ES-I3 (cell line): ENCODE measurements around the gene ADCYAP1R1.

Experiments used
- H3K36me3 ChIP-seq: 2 replicates; pipeline ENCODE4 v1.6.1; 2013; ENCODE audit warnings: mild to moderate bottlenecking, low read length, control low read depth, moderate library complexity; ENCODE audit not compliant: insufficient read depth
- H3K4me1 ChIP-seq: 2 replicates; pipeline ENCODE4 v1.6.1; 2013; ENCODE audit warnings: mild to moderate bottlenecking, control low read depth, low read length; ENCODE audit not compliant: insufficient read depth
- H3K9ac ChIP-seq: 2 replicates; pipeline ENCODE4 v1.6.1; 2013; ENCODE audit warnings: low read depth, mild to moderate bottlenecking, low read length, moderate library complexity
- H3K9me3 ChIP-seq: 2 replicates; pipeline ENCODE4 v1.6.1; 2013; ENCODE audit warnings: mild to moderate bottlenecking, low read length, moderate library complexity; ENCODE audit not compliant: control insufficient read depth, insufficient read depth

Gene ADCYAP1R1

DNA sequence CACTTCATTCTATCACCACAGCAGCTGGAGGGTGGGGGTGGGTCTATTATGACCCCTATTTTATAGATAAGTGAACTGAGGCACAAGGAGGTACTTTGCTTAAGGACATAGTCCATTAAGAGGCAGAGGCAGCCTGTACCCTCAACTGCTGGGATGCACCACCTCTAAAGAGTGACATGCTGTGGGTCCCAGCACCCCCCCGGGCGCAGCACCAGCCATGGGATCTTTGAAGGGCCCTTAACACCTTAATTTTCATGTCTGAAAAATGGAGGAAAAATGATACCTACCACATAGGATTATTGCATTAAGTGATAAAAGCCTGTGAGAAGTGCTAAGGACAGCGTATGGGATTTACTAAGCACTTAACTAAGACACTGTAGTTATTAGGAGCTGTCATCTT lies 15.4 kb downstream of the ADCYAP1R1 start:
- Histone ChIP-seq H3K9ac (no peak overlapping the region), H3K36me3 (no peaks in the 10 kb centered on the region), H3K9me3 (no peaks in the 10 kb centered on the region)

DNA sequence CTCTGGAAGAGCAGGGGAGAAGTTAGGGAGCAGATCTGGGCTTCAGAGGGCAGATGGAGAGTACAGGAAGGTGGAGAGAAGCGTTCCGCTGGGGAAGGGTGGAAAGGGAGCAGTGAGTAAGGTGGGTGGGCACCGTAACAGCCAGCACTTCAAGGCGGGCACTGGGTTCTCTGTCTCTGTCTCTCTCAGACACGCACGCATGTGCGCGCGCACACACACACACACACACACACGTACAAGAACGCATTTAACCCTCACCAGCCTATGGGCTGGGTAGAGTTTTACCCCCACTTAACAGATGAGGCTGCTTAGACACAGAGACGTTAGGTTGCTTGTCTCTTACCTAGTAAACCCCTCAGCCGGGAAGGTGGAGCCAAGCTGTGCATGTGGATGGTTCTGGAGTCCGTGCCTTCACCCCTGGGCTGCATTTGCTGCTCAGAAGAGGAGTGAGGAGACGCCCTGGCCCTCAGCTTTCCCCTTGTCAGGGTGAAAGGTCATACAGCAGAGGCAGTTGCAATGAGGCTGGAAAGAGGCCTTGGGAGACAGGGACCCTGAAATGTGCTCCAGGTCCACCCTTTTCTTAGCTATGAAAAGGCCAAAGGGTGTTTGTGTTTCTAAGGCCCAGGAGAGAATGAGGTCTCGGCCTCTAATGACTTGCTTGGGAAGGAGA lies 16.0 kb downstream of the ADCYAP1R1 start:
- no peaks in the 10 kb centered on the region for H3K9me3 ChIP-seq
- H3K4me1 ChIP-seq = no peaks in the 10 kb centered on the region
- H3K9ac ChIP-seq = no peak overlapping the region
- no peaks in the 10 kb centered on the region for H3K36me3 ChIP-seq

More for the DNA sequence above, 15.4 kb downstream of the ADCYAP1R1 start:
- H3K4me1 ChIP-seq = no peaks in the 10 kb centered on the region

DNA sequence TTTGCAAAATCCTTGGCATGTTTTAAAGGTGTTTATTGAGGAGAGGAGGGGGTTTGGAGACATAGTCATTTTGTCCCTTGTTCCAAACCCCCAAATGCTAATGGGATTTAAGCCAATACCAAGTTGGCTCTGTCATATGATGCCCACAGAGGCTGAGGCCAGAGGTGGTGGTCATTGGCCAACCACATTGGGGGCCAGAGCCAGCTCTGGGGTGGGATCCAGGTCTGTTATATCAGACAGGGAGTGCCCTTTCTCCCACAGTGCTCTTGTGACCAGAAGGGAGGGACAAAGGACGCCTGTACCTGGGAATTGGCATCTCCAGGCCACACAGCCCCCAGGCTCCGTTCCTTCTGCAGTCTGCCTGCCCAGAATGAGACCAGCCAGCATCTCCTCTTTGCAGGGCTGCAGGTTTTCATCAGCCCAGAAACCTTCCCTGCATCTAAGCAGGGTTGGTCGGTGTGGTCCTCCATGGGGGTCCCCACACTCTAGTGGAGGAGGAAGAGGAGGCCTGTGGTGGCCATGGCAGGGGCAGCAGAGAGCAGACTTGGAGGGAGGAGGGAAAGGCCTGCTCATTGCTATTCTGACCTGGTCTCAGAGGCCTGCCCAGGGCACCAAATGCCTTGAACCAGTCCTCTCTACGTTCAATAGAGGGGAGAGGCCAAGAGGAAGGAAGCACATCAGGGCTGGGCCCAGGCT lies 17.9 kb downstream of the ADCYAP1R1 start:
- Histone ChIP-seq H3K9me3 (no peaks in the 10 kb centered on the region), H3K4me1 (no peaks in the 10 kb centered on the region), H3K36me3 (no peaks in the 10 kb centered on the region), H3K9ac (no peak overlapping the region)

DNA sequence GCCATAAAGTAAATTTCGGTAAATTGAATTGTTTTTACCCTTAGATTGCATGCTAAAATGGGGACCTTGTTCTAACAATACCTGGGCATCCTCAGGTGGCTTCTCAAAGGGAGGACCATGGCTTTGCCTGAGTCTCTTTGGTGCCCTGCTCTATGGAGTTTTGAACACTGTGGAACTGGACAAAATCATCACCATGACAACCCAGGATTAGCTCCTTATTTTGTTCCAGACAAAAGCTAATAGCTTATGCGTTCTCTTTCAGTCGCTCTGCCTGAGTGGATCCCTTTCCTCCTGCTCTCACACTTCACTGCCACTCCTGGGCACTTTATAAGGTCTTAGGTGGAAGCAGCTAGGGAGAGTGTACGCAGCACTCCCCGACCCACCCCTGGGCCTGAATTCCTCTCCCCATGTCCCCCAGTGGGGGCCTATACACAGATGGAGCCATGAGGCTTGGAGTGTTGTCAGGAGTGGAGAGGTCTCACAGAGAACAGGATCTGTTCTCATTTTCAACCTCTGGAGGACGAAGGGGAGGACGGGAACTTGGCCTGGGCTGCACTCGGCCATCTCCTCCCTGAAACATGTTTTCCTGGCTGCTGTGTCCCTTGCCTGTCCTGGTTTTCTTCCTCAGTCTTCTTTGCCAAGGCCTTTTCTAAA lies 19.0 kb downstream of the ADCYAP1R1 start:
- Histone ChIP-seq H3K9ac (no peak overlapping the region), H3K9me3 (no peaks in the 10 kb centered on the region), H3K4me1 (no peaks in the 10 kb centered on the region), H3K36me3 (no peaks in the 10 kb centered on the region)

DNA sequence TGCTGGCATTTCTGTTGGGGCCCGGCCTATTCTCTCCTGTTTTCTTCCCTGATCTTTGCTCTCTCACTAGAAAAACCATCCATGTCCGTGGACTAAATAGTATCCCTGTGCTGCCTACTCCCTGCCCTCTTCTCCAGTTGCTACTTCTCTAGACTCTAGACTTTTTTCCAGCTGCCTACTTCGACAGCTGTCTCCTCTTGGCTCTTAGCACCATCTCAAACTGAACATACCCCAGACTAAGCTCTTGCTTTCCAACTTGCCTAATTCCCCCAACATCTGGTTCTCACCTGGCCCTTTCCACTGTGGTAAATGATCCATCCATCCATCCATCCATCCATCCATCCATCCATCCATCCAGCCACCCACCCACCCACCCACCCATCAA lies 19.5 kb downstream of the ADCYAP1R1 start:
- Histone ChIP-seq H3K9ac (no peak overlapping the region), H3K4me1 (no peaks in the 10 kb centered on the region), H3K36me3 (no peaks in the 10 kb centered on the region), H3K9me3 (no peaks in the 10 kb centered on the region)

DNA sequence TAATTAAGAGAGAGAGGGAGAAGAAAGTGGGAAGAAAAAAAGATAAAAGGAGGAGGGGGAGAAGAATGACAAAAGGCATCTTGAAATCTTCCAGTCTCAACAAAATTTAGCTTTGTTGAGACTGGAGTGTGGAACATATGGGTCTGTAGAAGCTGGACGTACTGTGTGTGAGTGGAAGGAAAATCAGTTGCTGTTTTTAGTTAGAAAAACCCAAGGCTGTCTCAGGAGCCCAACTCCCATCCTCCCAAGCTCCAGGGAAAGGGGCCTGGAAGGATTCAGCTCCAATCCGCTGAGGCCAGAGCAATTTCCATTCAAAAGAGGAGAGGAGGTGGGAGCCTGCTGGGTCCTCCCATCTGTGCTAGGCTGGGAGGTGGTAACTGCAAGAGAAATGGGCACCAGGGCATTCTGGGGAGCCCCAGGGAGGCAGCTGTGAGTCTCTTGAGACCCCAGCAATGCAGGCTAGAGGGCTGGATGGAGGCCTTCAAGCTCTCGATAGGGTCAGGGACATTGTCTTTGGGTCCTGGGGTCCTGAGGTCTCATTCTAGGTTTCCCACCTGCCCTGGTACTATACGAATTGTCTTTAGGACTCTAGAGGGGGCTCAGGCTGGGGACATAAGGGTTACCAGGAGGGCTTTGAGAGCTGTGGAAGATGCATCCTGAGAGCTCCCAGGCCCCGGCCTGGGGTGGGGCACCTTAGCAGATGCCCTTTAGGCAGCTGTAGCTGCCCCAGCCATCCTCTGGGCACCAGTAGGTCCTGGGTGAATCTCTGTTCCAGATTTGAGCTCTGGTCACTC lies 21.4 kb downstream of the ADCYAP1R1 start:
- H3K36me3 ChIP-seq = no peaks in the 10 kb centered on the region
- no peaks in the 10 kb centered on the region for H3K4me1 ChIP-seq
- no peak overlapping the region for H3K9ac ChIP-seq
- H3K9me3 ChIP-seq = no peaks in the 10 kb centered on the region

DNA sequence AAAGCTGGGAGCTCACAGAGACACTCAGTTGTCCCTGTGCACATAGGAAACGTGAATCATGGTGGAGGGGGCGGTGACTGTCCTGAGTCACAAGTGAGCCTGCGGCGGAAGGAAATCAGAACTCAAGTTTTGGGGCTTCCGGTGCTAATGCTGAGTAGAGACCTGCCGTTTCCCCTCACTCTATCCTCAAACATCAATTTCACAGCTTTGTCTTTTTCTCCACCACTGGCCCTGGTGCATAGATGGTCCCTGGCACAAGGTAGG lies 21.9 kb downstream of the ADCYAP1R1 start:
- H3K36me3 ChIP-seq = no peaks in the 10 kb centered on the region
- H3K9ac ChIP-seq = no peak overlapping the region
- no peaks in the 10 kb centered on the region for H3K4me1 ChIP-seq
- H3K9me3 ChIP-seq = no peaks in the 10 kb centered on the region

DNA sequence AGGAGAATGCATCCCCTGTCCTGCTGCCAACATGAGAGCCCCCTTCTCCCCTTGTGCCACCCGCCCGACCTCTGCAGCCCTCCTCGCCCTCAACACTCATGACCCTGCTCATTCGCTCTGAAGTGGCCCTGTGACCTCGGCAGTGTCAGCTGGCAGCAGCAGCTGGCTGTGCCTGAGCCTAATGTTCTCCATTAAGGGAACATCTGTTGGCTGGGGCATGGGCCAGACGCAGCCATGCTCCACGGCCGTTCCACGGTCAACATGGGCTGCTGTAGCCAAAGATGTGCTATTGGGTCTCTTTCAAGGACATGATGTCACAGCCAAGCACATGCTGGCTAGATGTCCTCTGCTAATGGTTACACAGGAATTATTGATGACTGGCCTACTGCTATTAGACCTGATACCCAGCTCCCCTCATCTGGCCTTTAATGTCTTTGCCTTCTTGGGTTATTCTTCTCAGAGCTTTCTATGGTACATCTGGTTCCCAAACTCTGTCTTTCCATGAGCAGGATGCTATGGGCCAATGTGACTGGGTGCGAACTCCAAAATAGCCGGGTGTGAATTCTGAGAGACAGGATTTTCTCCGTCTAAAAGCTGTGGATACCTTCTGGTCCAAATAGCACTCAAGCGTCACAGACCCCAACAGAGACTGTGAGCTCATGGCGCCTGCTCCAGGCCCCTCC lies 22.4 kb downstream of the ADCYAP1R1 start:
- no peaks in the 10 kb centered on the region for H3K4me1 ChIP-seq
- H3K36me3 ChIP-seq = no peaks in the 10 kb centered on the region
- no peaks in the 10 kb centered on the region for H3K9me3 ChIP-seq
- H3K9ac ChIP-seq = no peak overlapping the region

DNA sequence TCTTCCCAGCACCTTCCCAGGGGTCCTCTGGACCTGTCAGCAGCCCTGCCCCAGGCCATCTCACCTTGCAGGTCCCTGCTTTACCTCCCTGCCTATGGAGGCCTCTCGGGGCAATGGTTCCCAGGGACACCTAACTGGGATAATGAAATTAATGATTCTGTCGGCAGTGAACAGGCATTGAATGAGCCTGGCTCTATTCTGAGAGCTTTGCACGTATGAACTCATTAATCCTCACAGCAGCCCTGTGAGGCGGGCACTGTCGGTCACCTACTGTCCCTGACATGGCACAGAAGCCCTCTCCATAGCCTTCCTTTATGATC lies 22.9 kb downstream of the ADCYAP1R1 start:
- Histone ChIP-seq H3K9ac (no peak overlapping the region), H3K9me3 (no peaks in the 10 kb centered on the region), H3K36me3 (no peaks in the 10 kb centered on the region), H3K4me1 (no peaks in the 10 kb centered on the region)

DNA sequence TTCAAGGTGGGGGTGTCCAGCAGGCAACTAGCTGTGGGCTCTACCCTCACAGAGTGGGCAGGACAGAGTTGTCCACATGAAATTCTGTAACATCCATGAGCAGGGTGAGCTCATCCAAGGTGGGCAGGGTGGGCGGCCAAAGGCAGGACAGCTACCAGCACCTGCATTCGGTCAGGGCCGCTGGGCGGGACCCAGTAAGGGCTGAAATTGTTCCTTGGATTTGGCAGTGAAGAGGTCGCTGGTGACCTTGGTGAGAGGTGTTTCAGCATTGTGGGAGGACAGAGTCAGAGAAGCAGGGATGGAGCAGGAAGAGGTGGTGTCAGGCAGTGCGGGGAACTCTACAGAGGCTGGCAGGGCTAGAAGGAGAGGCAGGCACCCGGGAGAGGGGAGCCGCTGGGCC lies 23.9 kb downstream of the ADCYAP1R1 start:
- no peaks in the 10 kb centered on the region for H3K36me3 ChIP-seq
- no peaks in the 10 kb centered on the region for H3K9me3 ChIP-seq
- H3K4me1 ChIP-seq = no peaks in the 10 kb centered on the region
- H3K9ac ChIP-seq = no peak overlapping the region

DNA sequence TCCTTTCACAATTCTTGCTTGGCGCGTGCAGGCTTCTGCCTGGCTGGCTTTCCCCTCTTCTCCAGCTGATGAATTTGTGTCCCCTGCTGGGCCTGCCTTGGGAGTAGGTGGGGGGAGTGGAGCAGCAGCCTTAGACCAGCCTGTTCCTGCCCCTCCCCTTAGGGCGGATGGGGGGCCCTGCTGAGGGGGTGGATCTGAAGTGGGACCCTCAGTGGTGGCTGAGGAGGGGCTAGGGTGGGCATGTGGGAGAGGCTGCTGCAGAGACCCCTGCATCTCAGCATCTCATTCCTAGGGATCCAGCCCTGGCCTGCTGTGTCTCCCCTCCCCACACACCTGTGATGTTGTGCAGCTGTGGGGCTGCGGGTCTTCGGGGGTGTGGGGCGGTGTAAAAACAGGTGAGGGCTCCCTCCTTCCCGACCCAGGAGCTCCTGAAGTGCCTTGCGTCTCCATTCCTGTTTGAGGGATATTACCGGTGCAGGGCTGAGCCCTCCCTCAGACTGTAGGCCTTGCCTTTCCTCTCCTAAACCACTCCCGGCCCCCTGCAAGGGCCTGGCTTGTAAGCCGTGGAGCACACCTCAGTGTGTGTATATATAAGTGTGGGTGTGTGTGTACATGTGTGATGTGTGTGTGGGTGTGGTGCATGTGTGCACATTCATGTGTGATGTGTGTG lies 24.7 kb downstream of the ADCYAP1R1 start:
- Histone ChIP-seq H3K9ac (no peak overlapping the region), H3K4me1 (no peaks in the 10 kb centered on the region), H3K9me3 (no peaks in the 10 kb centered on the region), H3K36me3 (no peaks in the 10 kb centered on the region)

DNA sequence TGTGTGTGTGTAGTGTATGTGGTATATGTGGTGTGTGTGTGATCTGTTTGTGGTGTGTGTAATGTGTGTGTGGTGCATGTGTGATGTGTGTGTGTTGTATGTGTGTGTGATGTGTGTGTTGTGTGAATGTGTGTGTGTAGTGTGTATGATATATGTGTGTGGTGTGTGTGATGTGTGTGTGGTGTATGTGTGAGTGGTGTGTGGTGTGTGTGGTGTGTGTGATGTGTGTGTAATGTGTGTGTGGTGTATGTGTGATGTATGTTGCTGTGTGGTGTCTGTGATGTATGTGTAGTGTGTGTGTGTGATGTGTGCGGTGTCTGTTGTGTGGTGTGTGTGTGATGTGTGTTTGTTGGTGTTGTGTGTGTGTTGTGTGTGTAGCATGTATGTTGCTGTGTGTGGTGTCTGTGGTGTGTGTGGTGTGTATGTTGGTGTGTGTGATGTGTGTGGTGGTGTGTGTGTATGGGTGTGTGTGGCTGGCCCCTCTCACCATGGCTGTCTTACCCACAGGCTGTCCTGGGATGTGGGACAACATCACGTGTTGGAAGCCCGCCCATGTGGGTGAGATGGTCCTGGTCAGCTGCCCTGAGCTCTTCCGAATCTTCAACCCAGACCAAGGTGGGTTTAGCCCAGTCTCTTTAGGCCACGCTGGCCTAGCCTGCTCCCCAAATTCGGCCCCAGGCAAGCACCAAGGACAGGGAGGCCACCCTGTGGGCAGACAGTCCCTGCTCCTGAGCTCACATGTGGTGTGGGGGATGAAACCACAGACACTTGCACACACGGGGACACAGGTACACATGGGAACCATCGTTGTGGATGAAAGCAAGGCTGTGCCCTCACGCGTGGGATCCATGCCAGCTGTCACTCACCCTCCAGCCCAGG lies 25.6 kb downstream of the ADCYAP1R1 start:
- Histone ChIP-seq H3K36me3 (no peaks in the 10 kb centered on the region), H3K4me1 (no peaks in the 10 kb centered on the region), H3K9me3 (no peaks in the 10 kb centered on the region), H3K9ac (no peak overlapping the region)

DNA sequence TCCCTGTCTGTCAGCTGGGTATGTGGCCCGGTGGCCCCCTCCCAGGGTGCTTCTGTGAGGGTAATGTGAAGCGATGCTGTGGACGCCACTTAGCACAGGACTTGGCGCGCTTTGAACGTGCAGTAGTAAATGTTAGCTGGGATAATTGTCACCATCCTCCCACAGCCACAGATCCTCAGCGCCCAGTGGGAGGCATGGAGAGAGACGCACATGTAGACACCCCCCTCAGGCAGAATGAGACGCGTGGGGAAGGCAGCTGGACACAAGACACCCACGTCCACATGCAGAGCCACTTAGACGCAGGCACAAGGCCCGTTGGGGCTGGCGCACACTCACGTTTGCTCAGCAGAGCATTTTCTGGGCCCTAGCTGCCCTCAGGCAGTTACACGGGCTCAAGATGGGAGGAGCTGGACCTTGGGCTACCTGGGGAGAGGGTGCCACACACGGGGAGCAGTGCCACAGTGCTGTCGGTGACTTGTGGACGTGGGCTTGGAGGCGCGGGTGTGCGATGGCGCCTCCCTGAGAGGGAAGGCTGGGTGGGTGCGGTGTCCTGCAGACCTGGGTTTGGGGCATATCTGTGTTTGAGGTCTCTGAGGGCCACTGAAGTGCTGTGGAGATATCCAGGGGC lies 26.4 kb downstream of the ADCYAP1R1 start:
- no peaks in the 10 kb centered on the region for H3K9me3 ChIP-seq
- H3K4me1 ChIP-seq = no peaks in the 10 kb centered on the region
- no peak overlapping the region for H3K9ac ChIP-seq
- H3K36me3 ChIP-seq = no peaks in the 10 kb centered on the region
